Measurements from ENCODE around the gene CNIH3. TPM values are rescaled to one million over a fixed set of nuclear protein-coding genes. Genes with fewer than 3 reads are reported as not detected.

CNIH3 gene
- total RNA-seq, 1 experiment from 2014 or later = 3.7 TPM

- no peak for DNase-seq (ENCODE audit: low read depth, low spot score)
Measured at GRCh38 chr1:224783006-224783651, 167.0 kb downstream of the CNIH3 start.

More at GRCh38 chr1:224783006-224783651, 167.0 kb downstream of the CNIH3 start:
- no peak for TF ChIP-seq SIN3A (IDR thresholded peaks at IDR 0.05; ENCODE audit: borderline replicate concordance, insufficient read depth, low read depth, low read length)
- TF ChIP-seq POLR2AphosphoS5 (IDR thresholded peaks at IDR 0.05; ENCODE audit: low read depth, low read length) = no peak
- TF ChIP-seq CTCF (IDR thresholded peaks at IDR 0.05) = no peak
- TF ChIP-seq REST (IDR thresholded peaks at IDR 0.05; ENCODE audit: insufficient read depth in 1 of 2, low read depth in 2 of 2, low read length in 1 of 2) = no peak
- no peak for TF ChIP-seq TCF7L2 (IDR thresholded peaks at IDR 0.05; ENCODE audit: low read depth, low read length)
- no peak overlapping the region for H3K27ac ChIP-seq (ENCODE audit: low read length)
- no peaks in the 10 kb centered on the region for H3K36me3 ChIP-seq (ENCODE audit: control insufficient read depth, insufficient read depth, low read length)
- BruUV-seq (replicated peaks) = no TSS peak
- intact Hi-C loops (cut with micrococcal nuclease; ENCODE audit: unreplicated experiment) = no loop called here
- in situ Hi-C loops (cut with HindIII; ENCODE audit: low pct_unique_long_range_greater_than_20kb, low sequenced_read_pairs) = no loop called here
- 0 out of 2 replicates have a peak, but pooled peaks cover 2% of the 10 kb centered on the region for H3K27me3 ChIP-seq (ENCODE audit: control insufficient read depth, insufficient read depth, low read length)
- ChIA-PET POLR2A (no interaction called here), CTCF (interaction anchor here (0.7 kb wide), 1 partner anchor 22 kb away, joined by 3 read pairs; no protein-coding TSS in a partner anchor)
- no peaks in the 10 kb centered on the region for H3K9me3 ChIP-seq (ENCODE audit: control insufficient read depth, insufficient read depth, low read depth, low read length)
- H3K4me3 ChIP-seq (ENCODE audit: low read depth in 2 of 2, low read length in 2 of 2) = no peak overlapping the region
- ATAC-seq = no peak
- no peaks in the 10 kb centered on the region for H3K4me1 ChIP-seq (ENCODE audit: control insufficient read depth, insufficient read depth, low read length)
